GM21619 (cell line): Measurements from ENCODE around the gene URI1.

Experiments
- ATAC-seq: cut with Tn5 transposase; IDR thresholded peaks from one replicate; pipeline ENCODE4 v1.9.1; 2021; ENCODE audit not compliant: unreplicated experiment

Gene URI1

DNA sequence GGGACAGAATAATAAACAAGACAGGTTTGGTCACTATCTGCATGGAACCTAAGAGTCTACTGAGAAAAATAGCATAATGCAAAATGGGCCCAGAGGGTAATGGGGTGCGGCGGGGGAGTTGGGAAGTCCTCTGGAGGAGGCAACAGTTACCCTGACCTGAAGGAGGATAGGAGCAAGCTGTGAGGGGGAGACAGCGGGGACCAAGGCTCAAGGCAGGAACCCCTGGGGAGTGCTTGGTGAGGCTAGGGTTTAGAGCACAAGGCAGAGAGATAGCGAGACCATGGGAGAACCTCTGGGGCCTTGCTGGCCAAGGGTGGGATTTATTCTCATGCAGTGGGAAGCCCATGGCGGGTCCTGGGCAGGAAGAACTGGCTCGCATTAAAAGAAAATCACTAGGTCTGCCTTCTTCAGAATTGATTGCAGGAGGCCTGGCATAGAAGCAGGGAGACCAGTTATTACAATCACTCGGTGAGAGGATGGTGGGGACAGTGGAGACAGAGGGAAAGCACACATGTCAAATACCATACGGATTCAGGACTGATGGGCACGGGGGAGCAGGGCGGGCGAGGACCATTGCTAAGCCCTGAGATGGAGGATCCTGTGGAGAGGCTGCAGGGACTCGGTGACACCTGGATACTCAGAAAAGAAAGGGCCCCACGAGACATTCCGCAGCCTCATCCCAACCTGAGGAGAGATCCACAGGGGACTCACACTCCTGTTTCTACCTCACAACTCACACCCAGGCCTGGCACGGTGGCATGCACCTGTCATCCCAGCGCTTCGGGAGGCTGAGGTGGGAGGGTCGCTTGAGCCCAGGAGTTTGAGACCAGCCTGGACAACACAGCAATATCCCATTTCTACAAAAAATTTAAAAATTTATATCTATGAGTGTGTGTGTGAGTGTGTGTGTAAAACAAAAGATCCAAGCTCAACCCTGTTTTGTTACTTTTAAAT, 110.4 kb downstream of the URI1 start:
- ATAC-seq = no peak

DNA sequence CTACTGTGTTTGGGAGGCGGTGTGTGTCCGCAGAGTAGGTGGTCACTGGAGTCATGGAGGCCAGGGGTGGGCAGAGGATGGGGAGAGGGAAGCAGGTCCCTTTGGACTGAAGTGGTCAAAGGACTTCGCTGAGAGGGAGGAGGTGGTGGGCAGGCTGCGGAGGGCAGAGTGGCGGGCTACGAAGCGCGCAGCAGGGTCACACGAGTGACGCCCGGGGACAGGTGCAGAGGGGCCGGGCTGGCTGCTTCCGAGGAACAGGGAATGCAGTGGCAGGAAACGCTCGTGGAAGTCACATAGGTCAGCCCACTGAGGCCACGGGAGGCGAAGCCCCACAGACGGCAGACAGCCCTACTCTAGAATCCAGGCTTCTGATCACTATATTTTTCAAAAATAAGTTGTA, 111.5 kb downstream of the URI1 start:
- no peak for ATAC-seq

- ATAC-seq = no peak
These were observed 112.2 kb downstream of the URI1 start for GRCh38 chr19:30054210-30054609.

GRCh38 chr19:30056580-30056979, 114.5 kb downstream of the URI1 start:
- ATAC-seq = no peak

DNA sequence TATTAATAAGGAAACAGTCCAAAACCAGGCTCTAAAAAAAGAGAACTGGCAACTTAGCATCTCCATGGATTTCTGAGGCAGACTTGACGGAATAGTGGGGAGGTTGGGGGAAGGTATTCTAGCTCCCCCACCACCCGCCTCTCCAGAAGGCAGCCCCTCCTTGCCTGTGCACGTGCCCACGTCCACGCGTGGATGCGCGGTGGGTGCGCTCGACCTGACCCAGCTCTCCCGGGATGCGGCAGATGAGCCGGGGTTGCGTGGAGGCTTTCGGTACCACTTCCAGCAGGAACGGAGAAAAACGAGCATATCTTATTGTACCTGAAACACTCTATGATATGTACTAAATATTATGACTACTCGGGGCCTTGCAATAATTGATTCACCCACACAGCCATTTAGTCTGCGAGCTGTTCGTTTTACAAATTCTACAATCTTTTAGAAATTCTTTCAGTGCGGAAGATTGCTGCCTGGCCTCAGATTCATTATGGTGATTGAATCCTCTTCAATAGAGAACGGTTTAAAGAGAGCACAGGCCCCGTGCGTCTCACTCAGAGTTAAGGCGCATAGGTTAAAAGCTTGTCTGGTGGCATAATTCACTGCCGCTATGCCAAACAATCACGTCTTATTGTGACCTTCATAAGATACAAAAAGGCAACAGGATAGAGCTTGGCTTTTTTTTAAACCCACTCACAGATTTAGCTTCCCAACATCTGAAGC, 117.9 kb downstream of the URI1 start:
- no peak for ATAC-seq

DNA sequence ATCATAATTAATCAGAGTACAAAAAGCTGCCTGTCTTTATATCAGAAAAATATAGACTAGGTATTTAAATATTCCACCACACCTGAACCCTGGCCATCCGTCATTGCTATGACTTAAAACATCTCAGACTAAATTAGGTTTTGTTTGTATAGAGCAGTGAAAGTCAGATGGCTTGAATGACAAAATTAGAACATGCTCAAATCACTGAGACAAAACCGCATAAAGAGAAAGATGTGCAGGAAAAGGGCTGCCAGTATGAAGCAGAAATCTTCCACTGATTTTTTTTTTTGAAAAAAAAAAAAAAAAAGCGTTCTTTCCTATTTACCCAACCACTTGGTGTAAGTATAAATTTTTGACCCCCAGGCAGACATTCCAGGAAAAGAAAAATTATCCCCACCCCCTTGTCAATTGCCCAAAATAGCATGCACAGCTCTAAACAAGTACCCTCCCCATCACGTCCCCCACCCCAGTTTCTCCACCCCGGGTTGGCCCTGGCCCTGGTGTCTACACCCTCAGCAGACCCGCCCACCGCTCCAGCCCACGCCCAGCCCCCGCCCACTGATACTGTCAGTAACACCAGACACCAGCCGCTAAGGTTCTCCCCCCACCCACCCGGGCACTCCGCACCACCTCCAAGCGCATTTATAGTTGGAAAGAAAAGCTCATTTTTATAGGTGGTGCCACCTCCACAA, 118.6 kb downstream of the URI1 start:
- ATAC-seq = no peak

DNA sequence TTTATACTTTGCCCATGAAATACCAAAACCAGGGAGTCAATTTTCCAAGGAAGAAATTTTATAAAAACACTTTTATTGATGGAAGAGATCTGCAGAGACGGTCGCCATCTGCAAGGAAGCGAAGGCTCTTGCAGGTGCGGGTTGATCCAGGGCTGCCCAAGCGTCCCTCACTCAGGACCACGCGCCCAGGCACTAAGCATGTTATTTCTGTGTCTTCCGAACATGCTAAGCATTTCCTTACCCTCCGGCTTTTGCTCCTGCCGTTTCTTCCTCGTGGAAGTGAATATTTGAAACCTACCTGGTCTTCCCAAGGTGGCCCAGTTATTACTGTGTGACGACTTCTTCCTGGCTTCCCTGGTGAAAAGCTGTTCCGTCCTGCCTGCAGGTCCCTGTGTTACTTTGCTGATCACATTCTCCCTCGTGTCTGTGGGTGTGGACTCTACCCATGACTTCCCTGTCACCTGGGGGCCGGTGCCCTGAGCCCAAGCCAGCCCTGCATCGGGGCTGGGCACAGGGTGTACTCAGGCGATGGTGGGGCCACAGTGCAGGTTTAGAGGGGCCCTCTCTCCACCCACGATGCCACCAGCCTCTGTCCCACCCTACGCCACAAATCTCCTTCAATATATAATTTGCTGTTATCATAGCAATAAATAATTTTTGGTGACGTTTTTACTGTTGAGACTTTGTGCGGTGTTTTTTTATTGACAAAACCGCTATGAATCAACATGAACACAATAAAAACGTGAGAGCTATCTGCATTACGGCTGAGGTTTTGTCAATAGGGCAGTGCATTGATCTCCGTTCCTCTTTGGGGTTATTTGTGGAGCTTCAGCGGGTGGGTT, 119.4 kb downstream of the URI1 start:
- no peak for ATAC-seq

DNA sequence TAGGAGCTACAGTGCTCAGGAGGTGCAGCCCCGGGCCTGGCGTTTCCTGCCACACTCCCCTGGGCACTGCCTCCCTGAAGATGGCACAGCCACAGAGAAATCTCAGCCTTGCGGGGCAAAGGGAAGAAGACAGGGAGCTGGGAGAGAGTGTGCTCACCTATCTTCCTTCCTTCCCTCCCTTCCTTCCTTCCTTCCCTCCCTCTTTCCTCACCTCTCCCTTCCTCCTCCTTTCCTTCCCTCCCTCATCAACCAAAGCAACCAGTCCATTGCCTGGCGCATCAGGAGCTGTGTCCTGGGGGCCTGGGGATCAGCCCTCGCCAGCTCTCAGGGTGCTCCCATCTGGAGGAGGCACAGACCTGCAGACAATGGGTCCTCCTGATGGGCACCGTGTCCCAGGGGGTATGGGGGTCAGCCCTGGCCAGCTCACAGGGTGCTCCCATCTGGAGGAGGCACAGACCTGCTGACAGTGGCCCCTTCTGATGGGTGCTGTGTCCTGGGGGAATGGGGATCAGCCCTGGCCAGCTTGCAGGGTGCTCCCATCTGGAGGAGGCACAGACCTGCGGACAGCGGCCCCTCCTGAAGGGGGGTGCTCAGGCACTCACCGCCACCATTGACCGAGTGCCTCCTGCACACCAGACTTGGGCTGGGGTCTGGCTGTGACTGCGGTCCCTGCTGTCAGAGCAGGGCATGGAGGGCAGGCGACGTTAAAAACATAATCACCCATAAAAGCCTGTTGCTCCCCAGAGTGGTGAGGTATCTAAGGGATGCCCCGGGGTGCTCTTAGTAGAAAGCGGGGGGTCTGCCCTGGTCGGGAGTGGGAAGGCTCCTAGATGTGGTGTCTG, 120.2 kb downstream of the URI1 start:
- no peak for ATAC-seq

- ATAC-seq = no peak
These were observed 121.0 kb downstream of the URI1 start for GRCh38 chr19:30062907-30063649.

- ATAC-seq = no peak
These were observed 121.8 kb downstream of the URI1 start for GRCh38 chr19:30063650-30064347.

- no peak for ATAC-seq
These were observed 122.3 kb downstream of the URI1 start for GRCh38 chr19:30064348-30064699.

- ATAC-seq = no peak
These were observed 122.9 kb downstream of the URI1 start for GRCh38 chr19:30064771-30065494.

GRCh38 chr19:30065680-30066606, 123.9 kb downstream of the URI1 start:
- ATAC-seq = no peak
